Activated naive CD4-positive, alpha-beta T cell treated with anti-CD3 and anti-CD28 coated beads, Interleukin-2, amount 10 ng/mL, durations not matched to agents 7 days and 5 days (primary cell): ENCODE results near the gene DRGX.

ENCODE experiments used
- CTCF ChIA-PET: fragments of 350-600 bp; sonication (Branson Sonifier 250); formaldehyde crosslinking; loops from one replicate; lab custom pipeline; 2021; ENCODE audit warnings: antibody characterized with exemption; lab: Charles Lee
- DNase-seq: peaks from one replicate; pipeline ENCODE4 v3.0.0-alpha.2; 2020
- H3K27ac Mint-ChIP-seq: one replicate; pipeline ENCODE4 v1.8.0; 2021; ENCODE audit warnings: mild to moderate bottlenecking, moderate library complexity, mixed read lengths
- H3K27me3 Mint-ChIP-seq: one replicate; pipeline ENCODE4 v1.8.0; 2021; ENCODE audit warnings: mild to moderate bottlenecking, mixed read lengths
- H3K36me3 Mint-ChIP-seq: one replicate; pipeline ENCODE4 v1.8.0; 2021; ENCODE audit warnings: mixed read lengths
- H3K4me1 Mint-ChIP-seq: one replicate; pipeline ENCODE4 v1.8.0; 2021; ENCODE audit warnings: mixed read lengths
- H3K4me3 Mint-ChIP-seq: one replicate; pipeline ENCODE4 v1.8.0; 2021; ENCODE audit warnings: mild to moderate bottlenecking, moderate library complexity, mixed read lengths
- H3K9me3 Mint-ChIP-seq: one replicate; pipeline ENCODE4 v1.8.0; 2021; ENCODE audit warnings: mixed read lengths

Gene DRGX

DNA sequence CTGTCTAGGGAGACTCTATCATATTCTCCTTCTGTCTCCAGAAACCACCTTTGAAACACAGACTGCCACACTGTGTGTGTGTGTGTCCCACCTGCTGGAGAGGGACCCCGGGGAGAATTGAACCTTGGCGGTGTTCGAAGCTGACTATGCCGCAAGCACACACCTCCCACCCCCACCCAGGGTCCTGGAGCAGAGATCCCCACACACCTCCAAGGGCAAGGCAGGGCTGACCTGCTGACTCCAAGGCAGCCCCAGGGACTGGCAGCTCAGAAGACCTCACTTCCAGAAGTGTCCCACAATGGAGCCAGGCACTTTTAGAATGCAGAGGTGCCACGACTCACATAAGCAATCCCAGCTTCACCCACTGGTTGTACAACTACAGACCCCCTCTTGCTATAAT is 13.1 kb downstream of the DRGX start:
- Mint-ChIP-seq H3K27ac (no peak overlapping the region), H3K4me3 (no peak overlapping the region), H3K9me3 (no peaks in the 10 kb centered on the region), H3K4me1 (no peaks in the 10 kb centered on the region), H3K36me3 (no peaks in the 10 kb centered on the region), H3K27me3 (peaks cover 6% of the 10 kb centered on the region)
- DNase-seq: no peak
- CTCF ChIA-PET: no interaction called here

DNA sequence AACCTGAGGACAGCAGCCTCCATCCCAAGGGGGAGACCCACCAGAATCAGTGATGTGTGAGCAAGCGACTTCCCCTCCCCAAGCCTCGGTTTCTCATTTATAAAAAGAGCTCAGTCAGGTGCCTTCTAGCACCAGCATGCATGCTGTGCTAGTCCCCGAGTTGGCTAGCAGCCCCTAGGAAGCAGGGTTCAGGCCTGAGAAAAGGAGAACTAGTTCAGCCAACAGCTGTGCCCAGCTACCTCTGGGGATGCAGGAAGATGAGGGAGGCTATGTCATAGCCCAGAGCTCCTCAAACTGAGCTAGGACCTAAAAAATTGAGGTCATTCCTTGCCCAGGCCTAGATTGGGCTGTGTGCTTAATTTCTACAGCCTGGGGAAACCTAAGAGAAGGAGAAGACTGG is 13.7 kb downstream of the DRGX start:
- Mint-ChIP-seq H3K27me3 (peaks cover 6% of the 10 kb centered on the region), H3K9me3 (no peaks in the 10 kb centered on the region), H3K36me3 (no peaks in the 10 kb centered on the region), H3K4me3 (no peak overlapping the region), H3K27ac (no peak overlapping the region), H3K4me1 (no peaks in the 10 kb centered on the region)
- CTCF ChIA-PET: no interaction called here
- DNase-seq: no peak

GRCh38 chr10:49381111-49381900 is 14.6 kb downstream of the DRGX start:
- Mint-ChIP-seq H3K9me3 (no peaks in the 10 kb centered on the region), H3K27me3 (peaks cover 13% of the 10 kb centered on the region), H3K27ac (no peak overlapping the region), H3K36me3 (no peaks in the 10 kb centered on the region), H3K4me1 (no peaks in the 10 kb centered on the region), H3K4me3 (no peak overlapping the region)
- DNase-seq: no peak
- CTCF ChIA-PET: no interaction called here

- CTCF ChIA-PET: interaction anchor here (1.0 kb wide), 1 partner anchor 28 kb away, joined by 4 read pairs; no protein-coding TSS in a partner anchor
- H3K27ac Mint-ChIP-seq: no peak overlapping the region
- H3K4me1 Mint-ChIP-seq: no peaks in the 10 kb centered on the region
- no peaks in the 10 kb centered on the region for H3K9me3 Mint-ChIP-seq
- no peaks in the 10 kb centered on the region for H3K36me3 Mint-ChIP-seq
- peaks cover 24% of the 10 kb centered on the region for H3K27me3 Mint-ChIP-seq
- no peak for DNase-seq
- H3K4me3 Mint-ChIP-seq: no peak overlapping the region
Measured at GRCh38 chr10:49379596-49380410, 16.1 kb downstream of the DRGX start.

DNA sequence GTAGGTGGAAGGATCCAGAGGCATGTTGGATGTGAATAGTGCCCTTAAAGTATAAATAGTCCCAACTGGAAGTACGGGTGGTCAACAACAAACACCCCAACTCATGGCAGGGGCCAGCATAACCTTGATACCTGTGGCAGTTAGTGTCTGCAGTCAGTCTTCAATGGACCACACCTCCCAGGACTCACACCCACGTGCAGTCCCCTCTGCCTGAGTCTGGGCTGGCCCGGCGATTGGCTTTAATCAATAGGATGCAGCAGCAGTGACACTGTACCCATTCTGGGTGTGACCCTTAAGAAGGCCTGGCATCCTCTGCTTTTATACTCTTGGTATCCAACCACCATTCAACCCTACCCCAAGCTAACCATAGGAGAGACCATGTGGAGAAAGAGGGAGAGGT is 18.6 kb downstream of the DRGX start:
- Mint-ChIP-seq H3K4me1 (no peaks in the 10 kb centered on the region), H3K9me3 (no peaks in the 10 kb centered on the region), H3K27ac (no peak overlapping the region), H3K4me3 (no peak overlapping the region), H3K36me3 (no peaks in the 10 kb centered on the region), H3K27me3 (peaks cover 24% of the 10 kb centered on the region)
- CTCF ChIA-PET: no interaction called here
- DNase-seq: no peak

GRCh38 chr10:49375611-49376010 is 20.3 kb downstream of the DRGX start:
- H3K4me3 Mint-ChIP-seq: no peak overlapping the region
- CTCF ChIA-PET: no interaction called here
- H3K27me3 Mint-ChIP-seq: peaks cover 21% of the 10 kb centered on the region
- H3K27ac Mint-ChIP-seq: no peak overlapping the region
- no peaks in the 10 kb centered on the region for H3K9me3 Mint-ChIP-seq
- no peaks in the 10 kb centered on the region for H3K4me1 Mint-ChIP-seq
- H3K36me3 Mint-ChIP-seq: no peaks in the 10 kb centered on the region
- no peak for DNase-seq

- H3K27me3 Mint-ChIP-seq: peaks cover 20% of the 10 kb centered on the region
- H3K4me1 Mint-ChIP-seq: no peaks in the 10 kb centered on the region
- CTCF ChIA-PET: interaction anchor here (1.5 kb wide), 1 partner anchor 33 kb away, joined by 6 read pairs; no protein-coding TSS in a partner anchor
- no peak overlapping the region for H3K4me3 Mint-ChIP-seq
- H3K36me3 Mint-ChIP-seq: no peaks in the 10 kb centered on the region
- H3K9me3 Mint-ChIP-seq: no peaks in the 10 kb centered on the region
- no peak overlapping the region for H3K27ac Mint-ChIP-seq
- DNase-seq: no peak
Measured at GRCh38 chr10:49374740-49375139, 21.1 kb downstream of the DRGX start.

GRCh38 chr10:49373361-49373760 is 22.5 kb downstream of the DRGX start:
- H3K4me1 Mint-ChIP-seq: no peaks in the 10 kb centered on the region
- no peaks in the 10 kb centered on the region for H3K9me3 Mint-ChIP-seq
- H3K27me3 Mint-ChIP-seq: peaks cover 18% of the 10 kb centered on the region
- no peak overlapping the region for H3K27ac Mint-ChIP-seq
- DNase-seq: no peak
- H3K4me3 Mint-ChIP-seq: no peak overlapping the region
- CTCF ChIA-PET: no interaction called here
- H3K36me3 Mint-ChIP-seq: no peaks in the 10 kb centered on the region

- Mint-ChIP-seq H3K4me1 (no peaks in the 10 kb centered on the region), H3K27ac (no peak overlapping the region), H3K9me3 (no peaks in the 10 kb centered on the region), H3K4me3 (no peak overlapping the region), H3K27me3 (peaks cover 18% of the 10 kb centered on the region), H3K36me3 (no peaks in the 10 kb centered on the region)
- DNase-seq: no peak
- CTCF ChIA-PET: no interaction called here
Measured at GRCh38 chr10:49371967-49372366, 23.9 kb downstream of the DRGX start.

DNA sequence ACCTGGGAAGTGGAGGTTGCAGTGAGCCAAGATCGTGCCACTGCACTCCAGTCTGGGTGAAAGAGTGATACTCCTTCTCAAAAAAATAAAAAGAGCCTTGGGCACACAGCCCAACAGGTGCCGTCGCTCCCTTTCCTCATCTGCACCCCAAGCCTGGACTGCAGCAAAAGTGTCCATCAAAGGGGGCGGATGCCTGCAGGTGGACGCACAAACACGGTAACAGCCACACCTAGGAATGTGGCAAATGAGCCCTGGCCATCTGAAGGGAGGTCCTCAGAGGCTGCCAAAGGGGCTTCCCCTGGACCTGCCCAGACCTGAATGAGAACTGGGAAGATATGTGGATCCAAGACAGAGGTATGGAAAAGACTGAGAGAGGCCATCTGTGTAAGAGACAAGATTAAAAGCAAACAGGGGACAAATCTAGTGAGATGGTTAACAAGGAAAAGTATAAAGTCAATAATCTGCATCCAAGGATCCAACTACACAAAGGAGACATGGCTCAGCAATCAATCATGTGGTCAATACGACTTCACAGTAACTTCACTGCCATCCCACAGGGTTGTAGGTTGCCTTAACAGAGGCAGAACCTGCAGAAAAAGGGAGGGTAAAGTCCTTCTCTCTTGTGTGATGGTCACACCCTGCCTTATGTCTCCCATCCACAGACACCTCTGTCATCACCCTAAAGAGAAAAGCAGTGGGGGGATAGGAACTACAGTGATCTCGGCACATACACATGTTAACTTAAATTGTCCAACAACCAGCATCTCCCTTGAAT is 25.4 kb downstream of the DRGX start:
- Mint-ChIP-seq H3K4me1 (no peaks in the 10 kb centered on the region), H3K4me3 (no peak overlapping the region), H3K27me3 (peaks cover 6% of the 10 kb centered on the region), H3K9me3 (no peaks in the 10 kb centered on the region), H3K36me3 (no peaks in the 10 kb centered on the region), H3K27ac (no peak overlapping the region)
- CTCF ChIA-PET: no interaction called here
- DNase-seq: no peak

GRCh38 chr10:49369216-49370162 is 26.4 kb downstream of the DRGX start:
- CTCF ChIA-PET: no interaction called here
- DNase-seq: no peak
- Mint-ChIP-seq H3K9me3 (no peaks in the 10 kb centered on the region), H3K36me3 (no peaks in the 10 kb centered on the region), H3K27ac (no peak overlapping the region), H3K4me1 (no peaks in the 10 kb centered on the region), H3K27me3 (peaks cover 7% of the 10 kb centered on the region), H3K4me3 (no peak overlapping the region)

- Mint-ChIP-seq H3K36me3 (no peaks in the 10 kb centered on the region), H3K27me3 (peaks cover 7% of the 10 kb centered on the region), H3K4me3 (no peak overlapping the region), H3K9me3 (no peaks in the 10 kb centered on the region), H3K27ac (no peak overlapping the region), H3K4me1 (no peaks in the 10 kb centered on the region)
- DNase-seq: no peak
- CTCF ChIA-PET: interaction anchor here (0.6 kb wide), 1 partner anchor 93 kb away, joined by 4 read pairs; no protein-coding TSS in a partner anchor
Measured at GRCh38 chr10:49368256-49368655, 27.6 kb downstream of the DRGX start.

DNA sequence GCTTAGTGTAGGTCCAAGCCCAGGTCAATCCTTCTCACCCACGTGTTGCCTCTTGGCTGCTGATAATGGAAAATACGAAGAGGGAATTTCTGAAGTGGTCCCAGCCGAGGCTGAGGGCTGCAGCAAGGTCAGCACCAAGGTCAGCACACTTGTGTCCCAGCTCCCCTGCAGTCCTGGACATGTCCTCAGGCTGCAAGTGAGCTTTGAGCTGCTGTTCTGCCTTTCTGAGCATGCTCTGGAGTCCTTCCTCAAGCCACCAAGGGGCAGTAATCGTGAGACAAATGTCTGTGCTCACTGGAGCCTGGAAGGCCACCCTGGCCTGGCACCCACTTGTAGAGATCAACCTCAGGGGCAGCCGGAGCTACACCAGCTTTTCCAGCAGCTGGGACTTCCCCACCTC is 28.3 kb downstream of the DRGX start:
- H3K27me3 Mint-ChIP-seq: peaks cover 7% of the 10 kb centered on the region
- H3K4me3 Mint-ChIP-seq: no peak overlapping the region
- no peaks in the 10 kb centered on the region for H3K4me1 Mint-ChIP-seq
- no peak overlapping the region for H3K27ac Mint-ChIP-seq
- DNase-seq: no peak
- H3K36me3 Mint-ChIP-seq: no peaks in the 10 kb centered on the region
- CTCF ChIA-PET: no interaction called here
- H3K9me3 Mint-ChIP-seq: no peaks in the 10 kb centered on the region
